Fibroblast of the conjunctiva (primary cell): Measurements from ENCODE around the gene RPEL1.

Source experiments
- DNase-seq: peaks from one replicate; pipeline ENCODE4 v3.0.0-alpha.2; 2010; ENCODE audit warnings: low read depth

The RPEL1 gene

GRCh38 chr10:103278862-103279298 is 33.2 kb downstream of the RPEL1 start:
- no peak for DNase-seq

GRCh38 chr10:103280031-103280430 is 34.3 kb downstream of the RPEL1 start:
- DNase-seq = no peak

GRCh38 chr10:103280506-103280905 is 34.8 kb downstream of the RPEL1 start:
- DNase-seq = no peak

GRCh38 chr10:103281753-103282152 is 36.1 kb downstream of the RPEL1 start:
- peak; percentile 18 for DNase-seq

GRCh38 chr10:103282961-103283360 is 37.3 kb downstream of the RPEL1 start:
- no peak for DNase-seq

- DNase-seq = peak; percentile 35
Measured at GRCh38 chr10:103284170-103284569, 38.5 kb downstream of the RPEL1 start.

GRCh38 chr10:103287992-103288391 is 42.3 kb downstream of the RPEL1 start:
- DNase-seq = no peak

GRCh38 chr10:103291588-103291987 is 45.9 kb downstream of the RPEL1 start:
- DNase-seq = no peak

- DNase-seq = no peak
Measured at GRCh38 chr10:103295374-103296015, 49.8 kb downstream of the RPEL1 start.
